OCI-LY3 (cell line): ENCODE results near the gene ZBTB3.
A peak's percentile ranks its signal among the peaks of the same experiment; 100 is the strongest.
"Not testable (repeated sequence)": the region's sequence is repeated elsewhere in the genome, so short reads cannot be mapped to it uniquely, and the experiment has no call there.

Experiments
- H2AFZ ChIP-seq: fragments of 200-600, 300-600 bp; shearing (Covaris generic); 2 replicates; pipeline ENCODE4 v1.6.0; 2014; ENCODE audit warnings: antibody characterized with exemption, low read depth, low read length
- H3K27ac ChIP-seq: fragments of 200-600, 300-600 bp; sonication (generic); 2 replicates; pipeline ENCODE4 v1.5.1; 2014; ENCODE audit warnings: mild to moderate bottlenecking, low read length, moderate library complexity, mixed read lengths
- H3K27me3 ChIP-seq: fragments of 200-600, 300-600 bp; sonication (generic); 2 replicates; pipeline ENCODE4 v1.6.1; 2014; ENCODE audit warnings: low read depth, low read length, mixed read lengths
- H3K36me3 ChIP-seq: fragments of 200-600, 300-600 bp; sonication (generic); replicated peaks from 2 replicates; pipeline ENCODE3; 2014; ENCODE audit warnings: low read depth, low read length, mixed read lengths
- H3K4me1 ChIP-seq: fragments of 300-600, 200-600 bp; sonication (generic); 2 replicates; pipeline ENCODE4 v1.6.1; 2014; ENCODE audit warnings: low read length, mixed read lengths
- H3K4me2 ChIP-seq: fragments of 200-600, 300-600 bp; sonication (generic); 2 replicates; pipeline ENCODE4 v1.6.1; 2014; ENCODE audit warnings: low read length, mixed read lengths
- H3K4me3 ChIP-seq: fragments of 300-600, 200-600 bp; sonication (generic); 2 replicates; pipeline ENCODE4 v1.5.1; 2014; ENCODE audit warnings: antibody characterized with exemption, mild to moderate bottlenecking, low read length, moderate library complexity
- H3K79me2 ChIP-seq: fragments of 300-600, 200-600 bp; shearing (Covaris generic); 2 replicates; pipeline ENCODE4 v1.6.1; 2014; ENCODE audit warnings: mild to moderate bottlenecking, low read length, mixed read lengths
- H3K9ac ChIP-seq: fragments of 300-600, 200-600 bp; shearing (Covaris generic); 2 replicates; pipeline ENCODE4 v1.6.0; 2014; ENCODE audit warnings: mild to moderate bottlenecking, low read length, moderate library complexity
- H3K9me3 ChIP-seq: fragments of 200-600, 300-600 bp; shearing (Covaris generic); 2 replicates; pipeline ENCODE4 v1.6.1; 2014; ENCODE audit warnings: low read length, mixed read lengths; ENCODE audit not compliant: insufficient read depth
- H4K20me1 ChIP-seq: fragments of 200-600, 300-600 bp; sonication (generic); 2 replicates; pipeline ENCODE4 v1.6.1; 2016; ENCODE audit warnings: low read length, mixed read lengths; ENCODE audit not compliant: insufficient read depth
- EZH2phosphoT487 ChIP-seq: fragments of 200-600 bp; shearing (Covaris generic); IDR thresholded peaks from 2 replicates; pipeline ENCODE4 v1.6.1; 2018; ENCODE audit warnings: antibody characterized with exemption, mixed run types, low read depth
- TF ChIP-seq, protein P1 (sequence below): fragments of 200-600, 300-600 bp; sonication (generic); IDR thresholded peaks from 2 replicates; pipeline ENCODE4 v1.5.1; 2014; ENCODE audit warnings: antibody characterized with exemption, low read length, low read depth

Gene ZBTB3

GRCh38 chr11:62705413-62705812 lies 48.5 kb downstream of the ZBTB3 start:
- Histone ChIP-seq H4K20me1 (no peaks in the 10 kb centered on the region), H3K9ac (peak overlapping the region; percentile 76), H3K4me3 (peak overlapping the region; percentile 84), H3K36me3 (peaks cover 50% of the 10 kb centered on the region), H3K27me3 (no peaks in the 10 kb centered on the region), H3K79me2 (peaks cover 10% of the 10 kb centered on the region), H3K27ac (peak overlapping the region; percentile 40), H3K4me1 (peaks cover 38% of the 10 kb centered on the region), H3K4me2 (peak overlapping the region; percentile 99), H2AFZ (no peak overlapping the region), H3K9me3 (no peaks in the 10 kb centered on the region)
- TF ChIP-seq, protein P1, sequence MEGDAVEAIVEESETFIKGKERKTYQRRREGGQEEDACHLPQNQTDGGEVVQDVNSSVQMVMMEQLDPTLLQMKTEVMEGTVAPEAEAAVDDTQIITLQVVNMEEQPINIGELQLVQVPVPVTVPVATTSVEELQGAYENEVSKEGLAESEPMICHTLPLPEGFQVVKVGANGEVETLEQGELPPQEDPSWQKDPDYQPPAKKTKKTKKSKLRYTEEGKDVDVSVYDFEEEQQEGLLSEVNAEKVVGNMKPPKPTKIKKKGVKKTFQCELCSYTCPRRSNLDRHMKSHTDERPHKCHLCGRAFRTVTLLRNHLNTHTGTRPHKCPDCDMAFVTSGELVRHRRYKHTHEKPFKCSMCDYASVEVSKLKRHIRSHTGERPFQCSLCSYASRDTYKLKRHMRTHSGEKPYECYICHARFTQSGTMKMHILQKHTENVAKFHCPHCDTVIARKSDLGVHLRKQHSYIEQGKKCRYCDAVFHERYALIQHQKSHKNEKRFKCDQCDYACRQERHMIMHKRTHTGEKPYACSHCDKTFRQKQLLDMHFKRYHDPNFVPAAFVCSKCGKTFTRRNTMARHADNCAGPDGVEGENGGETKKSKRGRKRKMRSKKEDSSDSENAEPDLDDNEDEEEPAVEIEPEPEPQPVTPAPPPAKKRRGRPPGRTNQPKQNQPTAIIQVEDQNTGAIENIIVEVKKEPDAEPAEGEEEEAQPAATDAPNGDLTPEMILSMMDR = no peak
- TF ChIP-seq EZH2phosphoT487 = no peak

DNA sequence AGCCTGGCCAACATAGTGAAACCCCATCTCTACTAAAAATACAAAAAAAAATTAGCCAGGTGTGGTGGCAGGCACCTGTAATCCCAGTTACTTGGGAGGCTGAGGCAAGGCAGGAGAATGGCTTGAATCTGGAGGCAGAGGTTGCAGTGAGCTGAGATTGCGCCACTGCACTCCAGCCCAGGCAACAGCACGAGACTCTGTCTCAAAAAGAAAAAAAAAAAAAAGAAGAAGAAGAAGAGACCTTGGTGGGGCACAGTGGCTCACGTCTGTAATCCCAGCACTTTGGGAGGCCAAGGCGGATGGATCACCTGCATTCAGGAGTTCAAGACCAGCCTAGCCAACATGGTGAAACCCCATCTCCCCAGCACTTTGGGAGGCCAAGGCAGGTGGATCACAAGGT lies 50.0 kb downstream of the ZBTB3 start:
- Histone ChIP-seq H3K36me3 (peaks cover 47% of the 10 kb centered on the region), H3K4me1 (peaks cover 27% of the 10 kb centered on the region), H3K79me2 (peaks cover 10% of the 10 kb centered on the region)
- not testable (repeated sequence) for H3K4me3 ChIP-seq, H2AFZ ChIP-seq, H4K20me1 ChIP-seq, H3K27ac ChIP-seq, H3K27me3 ChIP-seq, H3K4me2 ChIP-seq, H3K9ac ChIP-seq, H3K9me3 ChIP-seq

DNA sequence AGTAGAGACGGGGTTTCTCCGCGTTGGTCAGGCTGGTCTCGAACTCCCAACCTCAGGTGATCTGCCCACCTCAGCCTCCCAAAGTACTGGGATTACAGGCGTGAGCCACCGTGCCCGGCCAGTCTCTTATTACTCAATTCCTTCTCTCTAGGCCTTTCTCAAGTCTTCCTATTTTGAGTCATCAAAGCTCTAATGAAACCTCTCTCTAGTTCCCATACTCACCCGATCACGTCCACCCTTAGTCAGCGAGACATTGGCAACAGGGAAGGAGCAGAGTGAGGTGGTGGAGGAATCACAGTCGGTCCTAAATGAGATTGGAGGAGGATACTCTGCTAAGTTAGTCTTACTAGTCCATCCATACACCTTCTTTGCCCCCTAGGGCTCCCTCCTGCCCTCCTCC lies 51.7 kb downstream of the ZBTB3 start:
- Histone ChIP-seq H3K9me3 (no peaks in the 10 kb centered on the region), H2AFZ (no peak overlapping the region), H3K27ac (peak overlapping the region; percentile 19; the same call in 1 of the 2 replicates), H4K20me1 (no peaks in the 10 kb centered on the region), H3K27me3 (no peaks in the 10 kb centered on the region), H3K79me2 (peaks cover 10% of the 10 kb centered on the region), H3K4me1 (peaks cover 21% of the 10 kb centered on the region), H3K4me2 (peak overlapping the region; percentile 20; the same call in 1 of the 2 replicates), H3K36me3 (peaks cover 36% of the 10 kb centered on the region), H3K4me3 (no peak overlapping the region), H3K9ac (no peak overlapping the region)
- TF ChIP-seq, protein P1 = no peak
- no peak for TF ChIP-seq EZH2phosphoT487
